Stimulated activated CD4-positive, alpha-beta T cell treated with anti-CD3 and anti-CD28 coated beads, Interleukin-1b, Interleukin-23, amount 100 ng/mL, for 4 hours (primary cell): ENCODE data around the gene SSTR3.

Experiments
- DNase-seq, 2 donors: peaks; one replicate each; pipeline ENCODE4 v3.0.0-alpha.2; 2020; ENCODE audit warnings: low read depth in 2 of 2

Gene SSTR3

DNA sequence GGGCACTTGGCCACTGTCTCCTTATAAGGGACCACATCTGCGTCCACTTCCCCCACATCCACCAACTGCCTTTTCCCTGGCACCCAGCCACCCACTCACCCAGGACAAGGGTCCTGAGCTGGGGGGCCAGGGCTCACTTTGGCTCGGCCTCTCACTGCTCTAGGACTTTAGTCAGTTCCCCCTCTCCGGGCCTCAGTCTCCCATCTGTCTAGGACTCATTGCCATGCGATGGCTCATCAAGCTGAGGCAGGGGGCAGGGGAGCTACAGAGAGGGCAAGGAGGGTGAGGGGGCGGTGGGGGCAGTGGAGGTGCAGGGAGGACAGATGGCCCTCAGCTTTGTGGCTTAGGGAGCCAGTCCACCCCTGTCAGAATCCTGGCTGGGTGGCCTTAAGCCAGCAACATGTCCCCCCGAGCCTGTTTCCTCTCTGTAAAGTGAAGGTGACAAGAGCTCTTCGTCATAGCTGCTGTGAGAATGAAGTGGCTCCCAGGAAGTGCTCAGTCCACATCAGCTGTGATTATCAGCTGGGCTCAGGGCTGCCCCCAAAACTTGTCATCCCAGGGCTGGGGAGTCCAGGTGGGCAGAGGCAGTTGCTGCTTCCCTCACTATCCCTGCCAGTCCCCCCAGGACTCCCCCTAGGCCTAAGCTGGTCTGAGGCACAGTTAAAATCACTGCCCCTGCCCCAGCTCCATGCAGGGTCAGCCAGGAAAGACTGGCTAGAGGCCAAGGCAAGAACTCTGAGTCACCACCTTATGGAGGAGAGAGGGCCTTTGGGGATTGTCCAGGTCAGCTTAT is 16.9 kb upstream of the SSTR3 start:
- DNase-seq: no peak

DNA sequence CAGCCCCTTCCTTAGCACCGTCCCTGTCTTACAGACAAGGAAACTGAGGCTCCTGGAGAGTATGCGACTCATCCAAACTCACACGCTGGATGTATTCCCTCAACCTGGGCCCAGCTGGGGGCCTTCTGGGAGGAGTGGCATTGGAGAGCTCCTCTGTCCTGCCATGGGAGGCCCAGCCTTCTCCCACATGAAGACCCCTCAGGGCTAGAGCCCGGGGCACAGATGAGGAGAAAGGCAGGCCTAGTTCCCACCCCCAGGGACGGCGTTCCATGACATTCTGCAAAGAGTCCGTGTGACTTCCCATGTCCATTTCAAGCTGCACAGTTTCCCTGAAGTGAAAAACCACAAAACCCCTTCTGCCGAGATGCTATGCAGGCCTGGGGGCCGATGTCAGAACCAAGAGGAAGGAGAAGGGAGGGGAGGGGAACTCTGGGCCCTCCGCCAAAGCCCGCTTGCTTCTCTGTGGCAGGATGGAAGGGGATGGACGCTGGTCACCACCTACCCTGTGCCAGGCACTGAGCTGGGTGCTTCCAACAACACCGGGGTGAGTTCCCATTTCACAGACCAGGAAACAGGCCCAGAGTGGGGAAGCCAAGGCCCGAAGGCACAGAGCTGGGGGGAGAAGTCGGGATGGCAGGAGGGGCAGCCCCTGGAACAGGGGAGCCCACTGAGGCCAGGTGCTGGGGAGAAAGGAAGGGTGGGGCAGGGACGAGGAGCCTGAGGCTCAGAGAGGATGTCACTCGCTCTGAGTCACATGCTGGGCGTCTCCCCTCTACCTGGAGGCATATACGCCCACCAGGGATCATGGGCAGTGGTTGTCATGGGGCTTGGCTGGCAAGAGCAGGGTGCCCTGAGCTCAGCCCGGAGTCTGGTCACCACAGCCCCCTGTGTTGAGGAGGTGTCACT is 16.1 kb upstream of the SSTR3 start:
- no peak for DNase-seq

DNA sequence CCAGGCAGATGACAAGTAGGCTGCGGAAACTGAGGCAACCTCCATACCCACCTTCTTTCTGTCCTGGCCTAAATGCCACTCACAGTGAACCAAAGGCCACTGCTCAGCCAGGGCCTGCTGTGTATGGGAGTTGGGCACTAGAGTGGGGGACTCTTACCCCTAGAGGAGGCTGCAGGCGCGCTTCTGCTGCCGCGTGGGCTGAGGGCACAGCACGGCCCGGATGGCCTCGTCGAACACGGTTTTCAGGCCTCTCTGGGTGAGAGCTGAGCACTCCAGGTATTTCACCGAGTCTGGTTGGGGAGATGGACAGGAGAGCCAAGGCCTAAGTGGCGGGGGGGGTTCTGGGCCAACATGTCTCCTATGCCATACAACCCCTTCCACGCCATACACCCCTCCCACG is 14.2 kb upstream of the SSTR3 start:
- DNase-seq: no peak

DNA sequence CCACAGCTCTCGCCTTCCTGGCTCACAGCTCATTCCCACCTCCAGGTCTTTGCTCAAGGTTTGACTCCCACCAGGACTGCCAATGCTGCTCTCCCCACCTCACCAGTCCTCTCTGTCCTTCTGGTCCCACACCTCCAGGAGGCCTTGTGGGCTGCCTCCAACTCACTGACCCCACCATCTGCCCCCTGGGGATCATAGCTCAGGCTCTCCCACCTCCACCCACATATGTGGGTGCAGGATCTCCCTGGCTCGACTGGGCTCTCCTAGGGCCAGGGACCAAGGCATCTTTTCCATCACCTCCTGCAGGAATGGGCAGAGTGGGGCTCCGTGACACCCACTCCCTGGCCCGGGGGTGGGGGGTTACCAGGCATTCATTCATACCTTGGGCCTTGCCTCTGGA is 13.8 kb upstream of the SSTR3 start:
- no peak for DNase-seq

DNA sequence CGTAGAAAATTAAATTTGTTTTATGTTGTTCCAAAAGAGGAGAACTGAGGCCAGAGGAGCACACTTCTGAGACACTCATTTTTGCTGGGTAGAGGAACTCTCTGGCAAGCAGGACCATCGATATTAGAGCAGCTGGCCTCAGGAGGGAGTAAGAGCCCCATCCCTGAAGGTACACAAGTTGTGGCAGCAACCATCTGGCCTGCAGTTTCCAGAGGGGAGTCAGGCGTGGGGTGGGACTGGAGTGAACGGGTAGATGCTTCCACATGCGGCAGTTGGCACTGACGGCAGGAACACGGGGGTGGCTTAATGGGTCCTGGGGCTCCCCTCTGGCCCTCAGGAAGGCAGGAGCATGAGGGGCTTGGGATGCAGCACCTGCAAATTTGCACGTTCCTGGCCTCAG is 13.2 kb upstream of the SSTR3 start:
- no peak for DNase-seq

DNA sequence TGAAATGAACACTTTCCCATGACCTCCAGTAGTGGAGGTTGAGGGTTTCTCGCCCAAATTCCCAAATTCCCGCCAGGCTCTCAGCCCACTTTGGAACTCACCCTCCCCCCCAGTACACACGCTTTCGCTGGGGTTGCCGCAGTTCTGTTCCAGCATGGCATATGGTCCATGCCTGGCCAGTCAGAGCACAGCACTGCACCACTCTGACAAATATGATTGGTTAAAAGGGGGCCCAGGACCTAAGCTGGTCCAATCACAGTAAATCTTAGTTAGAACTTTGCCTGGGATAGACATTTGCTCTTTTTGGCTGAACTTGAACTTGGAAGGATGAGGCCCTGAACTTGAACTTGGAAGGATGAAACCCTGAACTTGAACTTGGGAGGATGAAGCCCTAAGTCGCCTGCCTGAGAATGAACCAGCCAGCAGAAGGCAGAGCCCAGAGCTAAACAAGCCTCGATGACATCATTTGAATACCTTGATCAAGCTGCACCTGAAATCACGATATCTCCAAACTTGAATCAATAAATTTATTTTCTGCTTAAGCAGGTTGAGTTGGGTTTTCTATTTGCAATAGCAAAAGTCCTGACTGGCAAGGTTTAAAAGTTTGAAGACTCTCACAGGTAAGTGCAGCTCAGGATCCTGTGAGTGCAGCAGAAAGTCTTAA is 12.6 kb upstream of the SSTR3 start:
- DNase-seq: no peak

DNA sequence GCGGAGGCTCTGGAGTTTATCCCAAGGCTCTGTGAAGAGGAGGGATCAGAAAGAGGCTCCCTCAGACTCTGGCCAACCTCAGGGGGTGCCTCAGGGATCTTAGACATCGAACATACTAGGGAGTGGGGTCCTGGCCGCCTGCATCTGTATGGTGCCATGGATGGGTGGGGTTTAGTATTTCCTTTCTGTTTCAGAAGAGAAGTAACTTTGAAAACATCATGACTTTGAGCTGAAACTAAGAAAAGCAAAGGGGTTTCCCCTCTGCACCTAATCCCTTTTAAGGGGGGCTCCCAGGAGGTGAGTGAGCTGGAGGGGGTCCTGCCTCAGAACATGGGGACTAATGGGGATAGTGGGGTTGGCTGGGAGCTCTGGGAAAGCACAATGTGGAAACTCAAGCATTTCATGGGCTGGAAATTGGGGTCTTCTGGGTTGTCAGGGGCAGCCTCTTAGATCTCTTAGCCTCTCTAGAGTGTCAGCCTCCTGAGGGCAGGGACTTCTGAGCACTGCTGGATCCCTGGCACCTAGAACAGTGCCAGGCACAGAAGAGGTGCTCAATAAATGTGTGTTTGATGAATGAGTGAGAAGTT is 11.8 kb upstream of the SSTR3 start:
- DNase-seq: no peak

DNA sequence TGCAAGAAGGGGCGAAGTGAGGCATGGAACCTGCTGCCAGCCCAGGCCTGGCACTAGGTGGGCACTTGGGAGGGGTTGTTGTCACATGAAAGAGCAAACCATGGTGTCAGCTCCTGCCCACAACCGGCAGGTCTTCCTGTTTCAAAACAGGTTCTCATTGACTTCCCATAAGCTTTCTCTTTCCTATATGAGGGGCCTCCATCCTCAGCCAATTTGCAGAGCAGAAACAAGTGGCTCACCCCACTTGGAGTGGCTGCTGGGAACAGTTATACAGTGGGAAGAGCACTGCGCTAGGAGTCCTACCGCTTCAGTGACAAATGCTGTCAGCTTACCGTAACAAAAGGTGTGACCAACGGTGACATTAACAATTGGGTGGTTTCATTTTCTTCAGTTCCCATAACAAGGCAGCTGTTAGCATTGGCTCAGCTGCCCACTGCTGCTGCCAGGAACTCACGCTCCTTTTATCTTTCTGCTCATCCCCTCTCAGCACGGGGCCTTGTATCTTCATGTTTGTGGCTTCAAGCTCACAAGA is 10.2 kb upstream of the SSTR3 start:
- no peak for DNase-seq

DNA sequence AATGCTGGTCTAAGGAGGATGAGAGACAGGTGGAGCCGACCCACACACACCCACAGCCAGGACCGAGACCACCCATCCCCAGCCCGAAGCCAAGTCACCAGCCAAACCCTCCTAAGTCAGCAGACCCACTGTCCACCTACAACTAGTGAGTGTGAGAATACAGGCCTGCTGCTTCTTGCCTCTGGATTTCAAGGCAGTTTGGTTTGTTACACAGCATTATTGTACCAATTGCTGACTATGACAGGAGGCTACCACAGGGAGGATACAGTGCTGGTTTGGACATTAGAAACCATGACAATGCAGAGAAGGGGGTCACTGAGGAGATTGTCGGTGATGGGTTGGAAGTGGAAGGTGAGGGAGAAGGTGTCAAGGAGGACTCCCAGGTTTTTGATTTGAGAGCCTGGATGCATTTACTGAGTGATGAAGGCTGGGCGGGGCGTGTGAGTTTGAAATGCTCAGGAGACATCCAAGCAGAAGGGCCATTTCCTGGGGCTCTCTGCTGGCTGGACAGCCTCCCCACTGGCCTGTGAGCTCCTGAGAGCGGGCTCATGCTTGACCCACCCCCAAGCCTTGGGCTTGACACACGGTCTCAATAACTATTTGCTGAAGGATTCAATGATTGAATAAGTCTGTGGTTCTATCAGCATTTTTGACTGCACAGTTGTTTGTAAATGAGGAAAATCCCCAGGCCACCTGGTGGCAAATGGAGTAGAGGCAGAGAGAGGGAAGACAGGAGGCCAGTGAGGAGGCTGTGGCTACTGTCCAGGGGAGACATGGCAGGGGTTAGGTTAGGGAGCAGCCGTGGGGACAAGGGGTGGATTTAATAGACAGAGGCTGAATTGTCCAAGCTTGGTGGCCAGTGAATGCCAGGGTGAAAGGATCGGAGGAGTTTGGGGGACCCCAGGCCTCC is 9.4 kb upstream of the SSTR3 start:
- no peak for DNase-seq

DNA sequence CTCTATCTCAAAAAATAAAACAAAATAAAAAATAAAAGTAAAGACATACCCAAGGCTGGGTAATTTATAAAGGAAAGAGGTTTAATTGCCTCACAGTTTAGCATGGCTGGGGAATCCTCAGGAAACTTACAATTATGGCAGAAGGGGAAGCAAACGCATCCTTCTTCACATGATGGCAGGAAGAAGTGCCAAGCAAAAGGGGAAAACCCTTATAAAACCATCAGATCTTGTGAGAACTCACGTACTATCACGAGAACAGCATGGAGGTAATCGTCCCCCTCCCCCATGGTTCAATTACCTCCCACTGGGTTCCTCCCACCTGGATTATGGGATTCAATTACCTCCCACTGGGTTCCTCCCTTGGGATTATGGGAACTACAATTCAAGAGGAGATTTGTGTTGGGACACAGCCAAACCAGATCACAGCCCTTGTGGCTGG is 8.3 kb upstream of the SSTR3 start:
- DNase-seq: no peak

DNA sequence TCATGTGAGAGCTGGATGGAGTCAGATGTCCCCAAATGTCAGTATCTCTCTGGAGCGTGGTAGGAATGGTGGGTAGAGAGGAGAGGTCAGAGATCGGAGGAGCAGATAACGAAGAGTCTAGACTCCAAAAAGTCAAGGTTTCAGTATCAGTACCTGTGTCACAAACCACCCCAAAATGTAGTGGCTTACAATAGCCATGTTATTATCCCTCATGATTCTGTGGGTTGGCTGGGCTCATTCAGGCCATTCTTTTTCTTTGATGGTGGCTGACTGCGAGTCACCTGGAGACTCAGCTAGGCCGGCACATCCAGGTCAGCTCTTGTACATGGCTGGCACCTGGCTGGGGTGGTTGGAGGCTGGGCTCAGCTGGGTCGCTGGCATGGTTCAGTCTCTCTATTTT is 7.3 kb upstream of the SSTR3 start:
- DNase-seq: no peak

DNA sequence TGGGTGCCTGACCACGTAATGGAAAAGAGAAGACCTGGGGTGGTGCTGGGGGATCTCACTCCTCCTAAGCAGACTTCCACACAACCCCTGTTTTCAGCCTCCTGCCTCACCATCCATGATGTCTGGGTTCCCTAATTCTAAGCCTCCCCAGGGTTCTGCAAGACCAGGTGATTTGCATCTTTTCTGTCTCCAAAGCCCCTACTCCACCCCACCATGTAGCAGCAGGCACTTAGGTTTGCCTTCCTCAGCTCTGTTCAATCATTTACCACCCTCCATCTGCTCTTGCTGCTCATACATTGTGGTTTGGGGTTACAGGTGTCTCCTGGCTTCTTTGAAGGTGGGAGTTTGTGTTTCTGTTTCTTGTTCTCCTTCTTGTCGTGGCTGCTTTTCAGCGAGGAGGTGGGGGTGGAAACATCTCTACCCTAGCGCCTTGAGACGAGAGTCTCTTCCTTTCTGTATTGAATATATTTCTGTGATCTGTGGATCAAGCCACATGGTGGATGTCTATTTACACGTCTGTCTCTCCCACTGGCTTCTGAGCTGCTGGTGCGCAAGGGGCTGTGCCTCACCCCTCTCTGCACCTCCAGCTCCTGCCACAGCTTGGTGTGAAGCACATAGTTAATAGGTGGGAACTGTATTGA is 6.6 kb upstream of the SSTR3 start:
- peak; percentile 49 to 67 for DNase-seq

DNA sequence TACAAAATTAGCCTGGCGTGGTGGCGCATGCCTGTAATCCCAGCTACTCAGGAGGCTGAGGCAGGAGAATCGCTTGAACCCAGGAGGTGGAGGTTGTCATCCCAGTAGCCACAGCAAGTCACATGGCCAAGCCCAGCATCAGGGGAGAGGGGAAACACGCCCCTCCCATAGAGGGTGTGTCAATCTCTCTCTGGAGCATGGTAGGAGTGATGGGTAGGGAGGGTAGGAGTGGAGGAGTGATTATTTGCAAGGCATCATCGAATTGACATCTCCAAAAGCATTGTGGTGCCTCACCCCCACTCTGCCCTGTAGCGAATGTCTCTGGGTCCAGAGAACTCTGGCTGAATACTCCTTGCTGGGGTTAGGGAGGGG is 6.1 kb upstream of the SSTR3 start:
- no peak for DNase-seq

DNA sequence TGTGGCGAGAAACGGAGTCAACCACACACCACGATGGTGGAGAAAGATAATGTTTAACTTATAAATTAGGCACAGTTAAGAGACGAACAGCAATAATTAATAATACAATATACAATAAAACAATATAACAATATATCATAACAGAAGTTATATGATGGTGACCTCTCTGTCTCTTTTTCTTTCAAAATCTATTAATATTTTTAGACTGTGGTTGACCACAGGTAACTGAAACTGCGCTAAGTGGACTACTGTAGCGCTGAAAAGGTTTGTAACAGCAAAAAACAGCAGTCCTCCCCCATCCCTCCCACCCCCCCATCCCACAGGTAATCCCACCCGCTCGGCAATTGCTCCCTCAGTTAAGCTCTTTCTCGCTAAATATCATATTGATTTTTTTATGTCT is 3.6 kb upstream of the SSTR3 start:
- DNase-seq: no peak

DNA sequence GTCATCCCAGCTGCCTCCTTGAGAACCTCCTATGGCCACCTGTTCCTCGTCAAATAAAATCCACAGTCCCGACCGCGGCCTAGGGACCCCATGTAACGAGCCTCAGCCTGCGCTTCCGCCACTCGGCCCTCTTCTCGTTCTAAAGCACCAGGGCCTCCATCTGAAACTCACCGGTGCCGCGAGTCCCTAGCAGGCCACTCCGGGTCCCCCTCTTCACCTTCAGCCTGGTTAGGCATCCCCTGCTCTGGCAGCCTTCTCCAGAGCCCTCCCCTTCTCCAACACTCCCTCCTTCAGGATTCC is 2.4 kb upstream of the SSTR3 start:
- no peak for DNase-seq

DNA sequence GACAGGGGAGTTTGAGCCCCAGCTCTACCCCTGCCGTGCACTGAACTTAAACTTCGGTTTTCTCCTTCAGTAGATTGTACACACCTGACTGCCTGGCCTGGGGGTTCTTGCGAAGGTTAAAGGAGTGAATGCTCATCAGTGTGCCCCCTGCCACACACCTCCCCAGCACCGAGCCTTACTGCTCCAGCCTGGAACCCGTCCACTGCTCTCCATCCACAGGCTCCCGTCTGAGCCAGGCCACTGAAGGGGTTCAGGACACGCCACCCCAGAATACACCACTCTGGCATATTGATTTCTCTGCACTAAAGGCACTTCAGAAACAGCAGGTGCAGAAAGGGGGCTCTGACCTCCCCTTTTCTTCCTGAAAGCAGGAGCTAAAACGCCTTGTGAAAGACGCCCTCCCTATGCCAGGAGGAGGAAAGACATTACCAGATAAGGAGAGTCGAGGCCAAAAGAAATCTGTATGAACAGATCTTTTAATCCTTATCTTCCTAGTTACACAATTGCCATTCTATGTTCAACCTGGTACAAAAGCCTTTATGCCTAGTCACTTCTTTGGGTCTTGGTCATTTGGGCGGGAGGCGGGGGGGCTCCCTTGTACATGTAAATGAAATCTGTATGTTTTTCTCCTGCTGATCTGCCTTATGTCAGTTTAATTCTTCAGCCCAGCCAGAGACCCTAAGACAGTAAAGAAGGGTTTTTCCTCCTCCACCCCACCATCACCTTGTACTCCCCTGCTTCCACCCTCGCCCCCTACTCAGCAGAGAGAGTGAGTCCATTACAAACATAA is 1.9 kb upstream of the SSTR3 start:
- no peak for DNase-seq

DNA sequence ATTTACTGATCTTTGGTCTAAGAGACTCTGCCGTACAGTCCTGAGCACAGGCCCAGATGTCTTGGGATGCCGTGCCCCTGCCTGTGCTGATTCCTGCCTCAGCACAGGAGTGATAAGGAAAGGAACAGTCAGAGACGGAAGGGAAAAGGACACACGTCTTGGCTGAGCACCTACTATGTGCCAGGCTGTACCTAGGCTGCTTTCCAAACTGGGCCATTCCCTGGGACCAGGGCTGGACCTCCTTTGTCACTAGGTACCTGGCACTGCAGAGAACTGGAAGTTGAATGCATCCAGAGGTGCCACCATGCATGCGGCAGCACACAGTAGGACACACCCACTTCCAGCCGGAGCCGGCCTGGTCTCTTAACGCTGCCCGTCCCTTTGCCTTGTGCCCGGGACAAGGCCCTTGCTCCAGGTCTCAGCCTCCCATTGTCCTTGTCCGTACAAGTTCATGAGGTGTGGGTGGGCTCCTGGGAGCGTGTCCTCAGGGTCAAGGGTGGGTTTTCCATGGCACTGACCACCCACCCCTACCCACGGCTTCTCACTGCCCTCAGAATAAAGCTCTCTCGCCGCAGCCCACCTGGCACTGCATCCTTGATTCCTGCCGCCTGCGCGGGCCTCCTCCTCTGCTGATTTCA is 1.1 kb upstream of the SSTR3 start:
- no peak for DNase-seq

DNA sequence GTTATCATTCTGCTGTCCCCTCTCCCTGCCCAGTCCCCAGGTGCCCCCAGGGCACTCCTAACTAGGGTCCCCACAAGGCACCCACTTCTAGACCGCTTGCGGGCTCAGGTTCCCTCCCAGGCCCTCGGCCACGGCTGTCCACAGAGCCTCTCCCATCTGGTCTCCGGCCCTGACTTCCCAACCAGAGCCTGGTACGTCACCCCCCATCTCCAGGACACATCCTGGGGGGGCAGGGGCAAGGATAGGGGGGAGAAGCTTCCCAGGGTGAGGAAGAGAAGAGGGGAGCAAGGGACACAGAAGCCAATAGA is 457 bp downstream of the SSTR3 start:
- no peak for DNase-seq

DNA sequence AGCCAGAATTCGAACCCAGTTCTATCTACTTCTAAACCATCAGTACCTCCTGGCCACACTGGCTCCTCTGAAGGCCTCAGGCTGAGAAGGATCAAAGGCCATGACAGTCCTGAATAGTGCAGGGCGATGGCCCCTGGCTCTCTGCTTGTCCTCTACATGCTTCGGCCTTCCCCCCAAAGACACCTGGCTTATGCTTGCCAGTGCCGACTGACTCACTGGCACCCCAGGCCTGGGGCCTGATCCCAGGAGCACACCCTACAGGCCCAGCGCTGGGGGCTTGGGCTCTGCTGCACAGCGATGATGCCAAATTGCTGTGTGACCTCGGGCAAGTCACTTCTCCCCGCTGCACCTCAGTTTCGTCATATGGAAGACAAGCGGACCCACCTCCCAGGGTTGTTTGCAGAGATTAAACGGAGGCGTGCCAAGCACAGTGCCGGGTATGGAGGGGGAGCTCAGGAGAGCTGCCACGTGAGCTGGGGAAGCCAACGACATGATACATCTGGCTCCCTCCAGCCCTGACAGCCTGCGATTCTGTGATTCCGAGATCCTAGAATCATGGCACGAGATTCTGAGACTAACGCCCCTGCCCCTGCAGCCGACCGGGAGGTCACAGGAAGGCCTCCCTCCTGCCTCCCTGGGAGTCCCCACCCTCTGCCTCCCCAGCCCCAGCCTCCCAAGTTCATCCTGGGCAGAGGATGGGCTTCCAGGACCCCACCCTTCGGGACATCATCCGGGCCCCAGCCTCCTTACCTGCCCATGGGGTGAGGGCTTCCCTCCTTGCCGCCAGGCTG is 1.0 kb downstream of the SSTR3 start:
- DNase-seq: no peak
